HG02678 (cell line): ENCODE results near the gene SNX9.
"Not testable (repeated sequence)": the region's sequence is repeated elsewhere in the genome, so short reads cannot be mapped to it uniquely, and the experiment has no call there.

Source experiments
- ATAC-seq: cut with Tn5 transposase; IDR thresholded peaks from one replicate; pipeline ENCODE4 v1.9.1; 2021; ENCODE audit warnings: mild to moderate bottlenecking, moderate library complexity; ENCODE audit not compliant: unreplicated experiment

Gene SNX9

GRCh38 chr6:157946865-157947532, 124.0 kb downstream of the SNX9 start:
- no peak for ATAC-seq

- ATAC-seq = not testable (repeated sequence)
Observed at GRCh38 chr6:157950899-157951298, 127.9 kb downstream of the SNX9 start.

GRCh38 chr6:157951828-157952227, 128.8 kb downstream of the SNX9 start:
- no peak for ATAC-seq

- no peak for ATAC-seq
Observed at GRCh38 chr6:157952861-157953351, 129.9 kb downstream of the SNX9 start.

GRCh38 chr6:157953580-157954091, 130.6 kb downstream of the SNX9 start:
- no peak for ATAC-seq

- ATAC-seq = no peak
Observed at GRCh38 chr6:157954150-157955117, 131.4 kb downstream of the SNX9 start.

- ATAC-seq = no peak
Observed at GRCh38 chr6:157955675-157956074, 132.6 kb downstream of the SNX9 start.

GRCh38 chr6:157956171-157956730, 133.2 kb downstream of the SNX9 start:
- ATAC-seq = no peak

- ATAC-seq = no peak
Observed at GRCh38 chr6:157959451-157960227, 136.6 kb downstream of the SNX9 start.

- ATAC-seq = no peak
Observed at GRCh38 chr6:157961153-157961831, 138.2 kb downstream of the SNX9 start.

- ATAC-seq = no peak
Observed at GRCh38 chr6:157961832-157962575, 139.0 kb downstream of the SNX9 start.

GRCh38 chr6:157962601-157963302, 139.7 kb downstream of the SNX9 start:
- ATAC-seq = no peak

- ATAC-seq = no peak
Observed at GRCh38 chr6:157964100-157964499, 141.1 kb downstream of the SNX9 start.

GRCh38 chr6:157965387-157965786, 142.3 kb downstream of the SNX9 start:
- ATAC-seq = no peak

- ATAC-seq = no peak
Observed at GRCh38 chr6:157966589-157966977, 143.5 kb downstream of the SNX9 start.

- ATAC-seq = no peak
Observed at GRCh38 chr6:157967020-157967419, 144.0 kb downstream of the SNX9 start.

GRCh38 chr6:157967486-157967885, 144.4 kb downstream of the SNX9 start:
- no peak for ATAC-seq

GRCh38 chr6:157972177-157972576, 149.1 kb downstream of the SNX9 start:
- not testable (repeated sequence) for ATAC-seq
